Neural crest cell (in vitro differentiated cells): ENCODE results near the gene SRPX2. TPM values are rescaled to one million over a fixed set of nuclear protein-coding genes. Genes with fewer than 3 reads are reported as not detected.

Experiments
- DNase-seq: peaks from one replicate; pipeline ENCODE4 v3.0.0; 2021; ENCODE audit warnings: low read depth, mixed read lengths, low spot score
- H3K27ac Mint-ChIP-seq: one replicate; pipeline ENCODE4 v1.8.0; 2021; ENCODE audit warnings: mild to moderate bottlenecking, mixed read lengths; ENCODE audit not compliant: unreplicated experiment
- H3K27me3 Mint-ChIP-seq: 2 replicates; pipeline ENCODE4 v1.8.0; 2021; ENCODE audit warnings: low read depth, mild to moderate bottlenecking, mixed read lengths
- H3K36me3 Mint-ChIP-seq: 2 replicates; pipeline ENCODE4 v1.8.0; 2021; ENCODE audit warnings: low read depth, mild to moderate bottlenecking, mixed read lengths
- H3K4me1 Mint-ChIP-seq: 2 replicates; pipeline ENCODE4 v1.8.0; 2021; ENCODE audit warnings: mixed read lengths
- H3K4me3 Mint-ChIP-seq: one replicate; pipeline ENCODE4 v1.8.0; 2021; ENCODE audit warnings: mild to moderate bottlenecking, mixed read lengths
- H3K9me3 Mint-ChIP-seq: 2 replicates; pipeline ENCODE4 v1.8.0; 2021; ENCODE audit warnings: mixed read lengths
- total RNA-seq: library from RNA; stranded (reverse); gene quantifications from 2 replicates; pipeline ENCODE4 v1.2.1, GENCODE V29; 2021
- TF ChIP-seq, protein P1 (sequence below): fragments of 200-600 bp; sonication (generic); conservative IDR thresholded peaks from 2 replicates; pipeline ENCODE4 v1.5.0; 2021; ENCODE audit warnings: antibody characterized with exemption, mild to moderate bottlenecking

SRPX2 gene
- total RNA-seq, 1 donor from 2014 or later: 0.35 TPM

GRCh38 chrX:100643212-100643611, 787 bp upstream of the SRPX2 start:
- H3K4me3 Mint-ChIP-seq: no peak overlapping the region

GRCh38 chrX:100645106-100645505, 1.1 kb downstream of the SRPX2 start:
- H3K36me3 Mint-ChIP-seq: no peaks in the 10 kb centered on the region
- H3K4me1 Mint-ChIP-seq: peaks cover 24% of the 10 kb centered on the region
- DNase-seq: no peak
- TF ChIP-seq, protein P1, sequence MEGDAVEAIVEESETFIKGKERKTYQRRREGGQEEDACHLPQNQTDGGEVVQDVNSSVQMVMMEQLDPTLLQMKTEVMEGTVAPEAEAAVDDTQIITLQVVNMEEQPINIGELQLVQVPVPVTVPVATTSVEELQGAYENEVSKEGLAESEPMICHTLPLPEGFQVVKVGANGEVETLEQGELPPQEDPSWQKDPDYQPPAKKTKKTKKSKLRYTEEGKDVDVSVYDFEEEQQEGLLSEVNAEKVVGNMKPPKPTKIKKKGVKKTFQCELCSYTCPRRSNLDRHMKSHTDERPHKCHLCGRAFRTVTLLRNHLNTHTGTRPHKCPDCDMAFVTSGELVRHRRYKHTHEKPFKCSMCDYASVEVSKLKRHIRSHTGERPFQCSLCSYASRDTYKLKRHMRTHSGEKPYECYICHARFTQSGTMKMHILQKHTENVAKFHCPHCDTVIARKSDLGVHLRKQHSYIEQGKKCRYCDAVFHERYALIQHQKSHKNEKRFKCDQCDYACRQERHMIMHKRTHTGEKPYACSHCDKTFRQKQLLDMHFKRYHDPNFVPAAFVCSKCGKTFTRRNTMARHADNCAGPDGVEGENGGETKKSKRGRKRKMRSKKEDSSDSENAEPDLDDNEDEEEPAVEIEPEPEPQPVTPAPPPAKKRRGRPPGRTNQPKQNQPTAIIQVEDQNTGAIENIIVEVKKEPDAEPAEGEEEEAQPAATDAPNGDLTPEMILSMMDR: no peak
- peak overlapping the region; percentile 52 for H3K27ac Mint-ChIP-seq
- H3K9me3 Mint-ChIP-seq: peaks cover 4% of the 10 kb centered on the region
- no peak overlapping the region for H3K4me3 Mint-ChIP-seq
- no peaks in the 10 kb centered on the region for H3K27me3 Mint-ChIP-seq

More at GRCh38 chrX:100643212-100643611, 787 bp upstream of the SRPX2 start:
- Mint-ChIP-seq H3K36me3 (no peaks in the 10 kb centered on the region), H3K27me3 (no peaks in the 10 kb centered on the region), H3K4me1 (peaks cover 19% of the 10 kb centered on the region), H3K27ac (no peak overlapping the region), H3K9me3 (peaks cover 4% of the 10 kb centered on the region)
- no peak for DNase-seq
- TF ChIP-seq, protein P1: no peak

DNA sequence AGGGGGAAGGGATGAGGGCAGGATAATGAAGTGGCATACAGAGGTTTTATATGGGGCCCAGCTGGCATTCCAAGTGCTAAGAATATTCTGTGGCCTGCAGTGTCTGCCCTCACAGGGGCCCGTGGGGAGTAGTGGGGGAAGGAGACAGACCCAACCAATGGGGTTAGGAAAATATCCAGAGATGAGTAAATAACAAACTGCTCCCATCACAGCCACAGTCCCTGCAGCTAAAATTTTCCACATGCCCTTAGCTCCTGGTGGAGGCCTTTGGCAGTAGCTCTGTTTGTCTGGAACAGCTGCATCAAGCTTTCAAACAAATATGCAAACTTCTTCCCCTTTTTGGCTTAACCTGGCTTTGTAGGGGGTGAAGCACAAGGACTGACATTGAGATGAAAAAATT, 3.1 kb downstream of the SRPX2 start:
- DNase-seq: no peak
- Mint-ChIP-seq H3K9me3 (peaks cover 7% of the 10 kb centered on the region), H3K27ac (no peak overlapping the region), H3K4me1 (peaks cover 21% of the 10 kb centered on the region), H3K36me3 (peaks cover 3% of the 10 kb centered on the region), H3K4me3 (no peak overlapping the region), H3K27me3 (no peaks in the 10 kb centered on the region)
- TF ChIP-seq, protein P1: no peak

GRCh38 chrX:100647739-100648138, 3.7 kb downstream of the SRPX2 start:
- H3K4me1 Mint-ChIP-seq: peaks cover 21% of the 10 kb centered on the region
- no peak overlapping the region for H3K4me3 Mint-ChIP-seq
- no peaks in the 10 kb centered on the region for H3K27me3 Mint-ChIP-seq
- peaks cover 10% of the 10 kb centered on the region for H3K9me3 Mint-ChIP-seq
- H3K36me3 Mint-ChIP-seq: peaks cover 3% of the 10 kb centered on the region
- no peak overlapping the region for H3K27ac Mint-ChIP-seq
- no peak for DNase-seq
- TF ChIP-seq, protein P1: no peak

- no peaks in the 10 kb centered on the region for H3K27me3 Mint-ChIP-seq
- H3K4me1 Mint-ChIP-seq: peaks cover 19% of the 10 kb centered on the region
- H3K36me3 Mint-ChIP-seq: peaks cover 3% of the 10 kb centered on the region
These were observed 4.7 kb downstream of the SRPX2 start for GRCh38 chrX:100648458-100649417.

More at GRCh38 chrX:100648458-100649417, 4.7 kb downstream of the SRPX2 start:
- no peak overlapping the region for H3K4me3 Mint-ChIP-seq
- H3K9me3 Mint-ChIP-seq: peaks cover 10% of the 10 kb centered on the region
- H3K27ac Mint-ChIP-seq: no peak overlapping the region
- no peak for DNase-seq
- TF ChIP-seq, protein P1: no peak
